HUES6 (cell line): ENCODE results near the gene METTL25B.
A peak's percentile ranks its signal among the peaks of the same experiment; 100 is the strongest.

Experiments used
- H3K27ac ChIP-seq: 2 replicates; pipeline ENCODE4 v1.7.0; 2013; ENCODE audit warnings: low read depth, mild to moderate bottlenecking, low read length, inconsistent platforms
- H3K27me3 ChIP-seq: 2 replicates; pipeline ENCODE4 v1.6.1; 2013; ENCODE audit warnings: low read length; ENCODE audit not compliant: control insufficient read depth, insufficient read depth
- H3K36me3 ChIP-seq: 2 replicates; pipeline ENCODE4 v1.6.1; 2013; ENCODE audit warnings: low read length; ENCODE audit not compliant: control insufficient read depth, insufficient read depth
- H3K4me1 ChIP-seq: 2 replicates; pipeline ENCODE4 v1.6.1; 2013; ENCODE audit warnings: low read length; ENCODE audit not compliant: control insufficient read depth, insufficient read depth
- H3K4me3 ChIP-seq: 2 replicates; pipeline ENCODE4 v1.5.1; 2013; ENCODE audit warnings: low read depth, low read length
- H3K9ac ChIP-seq: one replicate; pipeline ENCODE4 v1.6.1; 2013; ENCODE audit warnings: mild to moderate bottlenecking, low read length
- H3K9me3 ChIP-seq: 2 replicates; pipeline ENCODE4 v1.6.1; 2013; ENCODE audit warnings: low read depth, low read length; ENCODE audit not compliant: control insufficient read depth, insufficient read depth

METTL25B gene

GRCh38 chr1:156691665-156692440 lies 36.4 kb upstream of the METTL25B start:
- Histone ChIP-seq H3K4me1 (peaks cover 57% of the 10 kb centered on the region), H3K4me3 (peak overlapping the region; percentile 33; the same call in 1 of the 2 replicates), H3K27me3 (no peaks in the 10 kb centered on the region), H3K36me3 (no peaks in the 10 kb centered on the region), H3K9ac (peak overlapping the region; percentile 60), H3K9me3 (no peaks in the 10 kb centered on the region), H3K27ac (peak overlapping the region; percentile 86; the same call in 1 of the 2 replicates)

- no peaks in the 10 kb centered on the region for H3K9me3 ChIP-seq
- no peaks in the 10 kb centered on the region for H3K27me3 ChIP-seq
- H3K9ac ChIP-seq = peak overlapping the region; percentile 60
- H3K36me3 ChIP-seq = no peaks in the 10 kb centered on the region
- H3K4me3 ChIP-seq = peak overlapping the region; percentile 33
- peaks cover 57% of the 10 kb centered on the region for H3K4me1 ChIP-seq
- peak overlapping the region; percentile 86; the same call in 1 of the 2 replicates for H3K27ac ChIP-seq
These were observed 35.8 kb upstream of the METTL25B start for GRCh38 chr1:156692441-156692924.

- Histone ChIP-seq H3K27ac (peak overlapping the region; percentile 86; the same call in 1 of the 2 replicates), H3K9me3 (no peaks in the 10 kb centered on the region), H3K4me1 (peaks cover 57% of the 10 kb centered on the region), H3K36me3 (peaks cover 5% of the 10 kb centered on the region; the same call in 1 of the 2 replicates), H3K9ac (peak overlapping the region; percentile 80), H3K4me3 (peak overlapping the region; percentile 38), H3K27me3 (no peaks in the 10 kb centered on the region)
These were observed 35.1 kb upstream of the METTL25B start for GRCh38 chr1:156692925-156693847.

GRCh38 chr1:156693848-156694689 lies 34.2 kb upstream of the METTL25B start:
- H3K9ac ChIP-seq = peak overlapping the region; percentile 80
- H3K27ac ChIP-seq = peak overlapping the region; percentile 86; the same call in 1 of the 2 replicates
- peaks cover 13% of the 10 kb centered on the region for H3K36me3 ChIP-seq
- no peaks in the 10 kb centered on the region for H3K9me3 ChIP-seq
- H3K4me1 ChIP-seq = peaks cover 55% of the 10 kb centered on the region
- H3K27me3 ChIP-seq = no peaks in the 10 kb centered on the region
- peak overlapping the region; percentile 38 for H3K4me3 ChIP-seq

- Histone ChIP-seq H3K9ac (peak overlapping the region; percentile 80), H3K4me1 (peaks cover 51% of the 10 kb centered on the region), H3K9me3 (no peaks in the 10 kb centered on the region), H3K36me3 (peaks cover 19% of the 10 kb centered on the region), H3K27ac (no peak overlapping the region; the same call in 1 of the 2 replicates), H3K4me3 (no peak overlapping the region), H3K27me3 (no peaks in the 10 kb centered on the region)
These were observed 33.6 kb upstream of the METTL25B start for GRCh38 chr1:156694690-156694962.

- no peaks in the 10 kb centered on the region for H3K9me3 ChIP-seq
- H3K4me3 ChIP-seq = no peak overlapping the region
- H3K9ac ChIP-seq = no peak overlapping the region
- H3K36me3 ChIP-seq = peaks cover 40% of the 10 kb centered on the region
- no peaks in the 10 kb centered on the region for H3K27me3 ChIP-seq
- H3K4me1 ChIP-seq = peaks cover 29% of the 10 kb centered on the region
- no peak overlapping the region for H3K27ac ChIP-seq
These were observed 31.5 kb upstream of the METTL25B start for GRCh38 chr1:156696755-156697154.

GRCh38 chr1:156697481-156697880 lies 30.8 kb upstream of the METTL25B start:
- H3K4me1 ChIP-seq = peaks cover 22% of the 10 kb centered on the region
- no peaks in the 10 kb centered on the region for H3K27me3 ChIP-seq
- H3K36me3 ChIP-seq = peaks cover 40% of the 10 kb centered on the region
- H3K4me3 ChIP-seq = no peak overlapping the region
- no peak overlapping the region for H3K9ac ChIP-seq
- no peaks in the 10 kb centered on the region for H3K9me3 ChIP-seq
- no peak overlapping the region for H3K27ac ChIP-seq

GRCh38 chr1:156698995-156699394 lies 29.3 kb upstream of the METTL25B start:
- Histone ChIP-seq H3K27me3 (peaks cover under 1% of the 10 kb centered on the region; the same call in 1 of the 2 replicates), H3K9ac (no peak overlapping the region), H3K4me3 (no peak overlapping the region), H3K9me3 (no peaks in the 10 kb centered on the region), H3K36me3 (peaks cover 40% of the 10 kb centered on the region), H3K27ac (no peak overlapping the region), H3K4me1 (peaks cover 20% of the 10 kb centered on the region)

GRCh38 chr1:156700736-156701531 lies 27.3 kb upstream of the METTL25B start:
- Histone ChIP-seq H3K4me1 (peaks cover 16% of the 10 kb centered on the region), H3K9me3 (no peaks in the 10 kb centered on the region), H3K9ac (no peak overlapping the region), H3K27ac (no peak overlapping the region), H3K36me3 (peaks cover 40% of the 10 kb centered on the region), H3K27me3 (peaks cover 9% of the 10 kb centered on the region; the same call in 1 of the 2 replicates), H3K4me3 (no peak overlapping the region)

- Histone ChIP-seq H3K36me3 (peaks cover 34% of the 10 kb centered on the region), H3K27me3 (peaks cover 9% of the 10 kb centered on the region; the same call in 1 of the 2 replicates), H3K27ac (no peak overlapping the region), H3K4me1 (peaks cover 30% of the 10 kb centered on the region), H3K4me3 (peak overlapping the region; percentile 76), H3K9me3 (no peaks in the 10 kb centered on the region), H3K9ac (peak overlapping the region; percentile 87)
These were observed 24.9 kb upstream of the METTL25B start for GRCh38 chr1:156703336-156703735.
